Transverse colon (tissue), 4 donors: Measurements from ENCODE around the gene SEPTIN7. TPM values are rescaled to one million over a fixed set of nuclear protein-coding genes. Genes with fewer than 3 reads are reported as not detected.
A peak's percentile ranks its signal among the peaks of the same experiment; 100 is the strongest.
"Not testable (repeated sequence)": the region's sequence is repeated elsewhere in the genome, so short reads cannot be mapped to it uniquely, and the experiment has no call there.

Source experiments
- DNase-seq: peaks from one replicate; pipeline ENCODE4 v3.0.0-alpha.2; 2019
- H3K27ac ChIP-seq, 4 donors: fragments of 200-600 bp; sonication (generic); 2 replicates each; pipeline ENCODE4 v1.5.1; 2016 to 2018; ENCODE audit warnings: inconsistent platforms in 4 of 4
- H3K27me3 ChIP-seq: fragments of 200-600 bp; sonication (generic); 2 replicates; pipeline ENCODE4 v1.5.1; 2017; ENCODE audit warnings: inconsistent platforms
- H3K36me3 ChIP-seq, 4 donors: fragments of 200-600 bp; sonication (generic); 2 replicates each; pipeline ENCODE4 v1.5.1; 2017 to 2019; ENCODE audit warnings: inconsistent platforms in 4 of 4
- H3K4me1 ChIP-seq, 4 donors: fragments of 200-600 bp; sonication (generic); 2 replicates each; pipeline ENCODE4 v1.5.1; 2017 to 2020; ENCODE audit warnings: inconsistent platforms in 4 of 4
- H3K4me3 ChIP-seq, 4 donors: fragments of 200-600 bp; sonication (generic); 1 replicate in 1 of 4; 2 replicates in 3 of 4; pipeline versions ENCODE4 v1.5.1 to v1.6.1; 2017 to 2019; ENCODE audit warnings: inconsistent platforms in 4 of 4
- H3K9me3 ChIP-seq, 2 donors: fragments of 200-600 bp; sonication (generic); 2 replicates each; pipeline ENCODE4 v1.5.1; 2017 to 2019; ENCODE audit warnings: inconsistent platforms in 2 of 2
- EP300 ChIP-seq: sonication (generic); formaldehyde crosslinking; IDR thresholded peaks from one replicate; pipeline ENCODE4 v1.6.1; 2017; ENCODE audit warnings: antibody characterized with exemption, low read depth
- POLR2A ChIP-seq: fragments of 450-650 bp; IDR thresholded peaks from one replicate; pipeline ENCODE4 v1.6.1; 2016; ENCODE audit warnings: antibody characterized with exemption, mild to moderate bottlenecking, moderate library complexity
- POLR2AphosphoS5 ChIP-seq, 3 donors: sonication (generic); formaldehyde crosslinking; IDR thresholded peaks; one replicate each; pipeline ENCODE4 v1.6.1; 2016; ENCODE audit warnings: antibody characterized with exemption in 3 of 3
- WGBS, 2 donors: methylation state at CpG; one replicate each; pipeline ENCODE4 v1.1.5; 2018; ENCODE audit warnings: low coverage in 1 of 2; 5-methylcytosine and 5-hydroxymethylcytosine counted together
- in situ Hi-C, 4 donors: fragments of 200-750 bp; cut with MboI; loops; one replicate each; pipeline versions ENCODE4 v1.15.0 to v1.15.1; 2017; ENCODE audit warnings: low sequenced_read_pairs in 3 of 4, low pct_ligation_motif_present in 1 of 4, low pct_unique_long_range_greater_than_20kb in 1 of 4
- intact Hi-C: fragments of 100-400 bp; cut with DNase I; formaldehyde crosslinking; loops from one replicate; pipeline ENCODE4 v1.15.1; 2023; ENCODE audit warnings: low total_unique reads
- total RNA-seq, 4 donors: library from RNA; depleted of rRNA; stranded (reverse); fragments of >200 nt; gene quantifications; one replicate each; pipeline ENCODE4 v1.1.0, GENCODE V29; 2016
- TF ChIP-seq, protein P1 (sequence below), 5 experiments: fragments of 200-600 bp in 3 of 5; fragments of 450-650 bp in 2 of 5; sonication (generic) in 3 of 5; IDR thresholded peaks; 1 replicate in 2 of 5; 2 replicates in 3 of 5; pipeline ENCODE4 v1.5.1; 2016 to 2017; ENCODE audit warnings: antibody characterized with exemption in 5 of 5, inconsistent platforms in 3 of 5, mild to moderate bottlenecking in 2 of 5, moderate library complexity in 1 of 5

The SEPTIN7 gene
- total RNA-seq, 4 donors from 2014 or later: 73.2 to 131 (median 101) TPM

DNA sequence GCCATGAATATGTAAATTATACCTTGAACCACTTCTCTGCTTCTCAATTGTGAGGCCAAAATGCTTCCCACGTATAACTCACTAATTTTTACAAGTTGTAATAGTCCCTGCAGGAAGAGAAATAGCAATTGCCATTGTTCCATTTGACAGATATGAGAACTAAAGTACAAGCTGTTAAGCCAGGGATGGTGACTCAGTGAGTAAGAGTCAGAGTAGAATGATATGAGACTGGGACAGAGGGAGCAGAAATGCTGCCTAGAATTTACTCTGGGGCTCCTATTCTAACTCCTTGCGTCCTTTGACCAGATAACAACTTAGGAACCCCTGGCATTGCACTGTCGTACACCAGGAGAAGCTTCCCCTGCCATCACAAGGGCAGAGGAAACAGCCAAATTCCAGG is 45.1 kb upstream of the SEPTIN7 start:
- TF ChIP-seq POLR2AphosphoS5 (IDR thresholded peaks at IDR 0.05) (no peak), POLR2A (no peak), EP300 (no peak)
- TF ChIP-seq, protein P1, sequence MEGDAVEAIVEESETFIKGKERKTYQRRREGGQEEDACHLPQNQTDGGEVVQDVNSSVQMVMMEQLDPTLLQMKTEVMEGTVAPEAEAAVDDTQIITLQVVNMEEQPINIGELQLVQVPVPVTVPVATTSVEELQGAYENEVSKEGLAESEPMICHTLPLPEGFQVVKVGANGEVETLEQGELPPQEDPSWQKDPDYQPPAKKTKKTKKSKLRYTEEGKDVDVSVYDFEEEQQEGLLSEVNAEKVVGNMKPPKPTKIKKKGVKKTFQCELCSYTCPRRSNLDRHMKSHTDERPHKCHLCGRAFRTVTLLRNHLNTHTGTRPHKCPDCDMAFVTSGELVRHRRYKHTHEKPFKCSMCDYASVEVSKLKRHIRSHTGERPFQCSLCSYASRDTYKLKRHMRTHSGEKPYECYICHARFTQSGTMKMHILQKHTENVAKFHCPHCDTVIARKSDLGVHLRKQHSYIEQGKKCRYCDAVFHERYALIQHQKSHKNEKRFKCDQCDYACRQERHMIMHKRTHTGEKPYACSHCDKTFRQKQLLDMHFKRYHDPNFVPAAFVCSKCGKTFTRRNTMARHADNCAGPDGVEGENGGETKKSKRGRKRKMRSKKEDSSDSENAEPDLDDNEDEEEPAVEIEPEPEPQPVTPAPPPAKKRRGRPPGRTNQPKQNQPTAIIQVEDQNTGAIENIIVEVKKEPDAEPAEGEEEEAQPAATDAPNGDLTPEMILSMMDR (IDR thresholded peaks at IDR 0.05): no peak
- DNase-seq: no peak
- H3K9me3 ChIP-seq: no peaks in the 10 kb centered on the region
- intact Hi-C loops (no loop called here), in situ Hi-C loops (no loop called here)
- H3K4me3 ChIP-seq: no peak overlapping the region
- H3K27me3 ChIP-seq: no peaks in the 10 kb centered on the region
- H3K36me3 ChIP-seq: no peaks in the 10 kb centered on the region
- H3K4me1 ChIP-seq: peaks cover 0 to 12% (median 5%) of the 10 kb centered on the region in 4 donors
- WGBS, 2 donors: 86 to 100% methylated on average over 1 to 3 of the region's 3 CpGs
- peak overlapping the region in 1 of 4 donors; percentile 80 for H3K27ac ChIP-seq

DNA sequence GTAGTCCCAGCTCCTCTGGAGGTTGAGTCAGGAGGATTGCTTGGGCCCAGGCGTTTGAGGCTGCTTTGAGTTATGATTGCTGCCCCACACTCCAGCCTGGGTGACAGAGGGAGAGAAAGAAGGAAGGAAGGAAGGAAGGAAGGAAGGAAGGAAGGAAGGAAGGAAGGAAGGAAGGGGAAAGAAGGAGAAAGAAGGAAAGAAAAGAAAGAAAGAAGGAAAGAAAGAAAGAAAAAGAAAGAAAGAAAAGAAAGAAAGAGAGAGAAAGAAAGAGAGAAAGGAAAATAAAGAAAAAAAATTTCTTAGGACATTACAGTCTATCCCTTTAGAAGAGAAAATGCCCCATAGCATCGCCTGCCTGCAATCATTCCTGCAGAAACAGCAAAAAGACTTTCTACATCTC is 44.4 kb upstream of the SEPTIN7 start:
- intact Hi-C loops, H3K27me3 ChIP-seq, in situ Hi-C loops, H3K27ac ChIP-seq, DNase-seq, H3K4me3 ChIP-seq, H3K36me3 ChIP-seq, H3K9me3 ChIP-seq: not testable (repeated sequence)
- H3K4me1 ChIP-seq: peaks cover 0 to 12% (median 5%) of the 10 kb centered on the region in 4 donors
- 92 to 100% methylated on average over 1 to 2 of the region's 2 CpGs for WGBS, 2 donors

DNA sequence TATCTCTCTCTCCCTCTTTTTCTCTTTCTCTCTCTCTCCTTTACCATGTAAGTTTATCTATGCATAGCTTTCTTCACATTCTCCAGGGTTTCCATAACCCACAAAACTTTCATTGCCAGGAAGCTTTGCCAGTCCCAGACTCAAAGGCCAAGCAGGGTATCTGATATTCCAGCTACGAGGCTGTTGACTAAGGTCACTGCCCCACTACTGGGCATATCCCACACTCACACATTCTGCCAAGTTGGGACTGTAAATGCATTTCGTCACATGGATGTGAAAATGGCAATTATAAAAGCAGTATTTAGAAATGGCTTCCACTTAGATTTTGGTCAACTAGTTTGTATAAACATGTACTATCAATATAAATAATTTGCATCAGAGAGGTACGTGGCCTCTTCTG is 43.3 kb upstream of the SEPTIN7 start:
- WGBS, 2 donors: 86 to 100% methylated on average over 2 to 3 of the region's 3 CpGs

DNA sequence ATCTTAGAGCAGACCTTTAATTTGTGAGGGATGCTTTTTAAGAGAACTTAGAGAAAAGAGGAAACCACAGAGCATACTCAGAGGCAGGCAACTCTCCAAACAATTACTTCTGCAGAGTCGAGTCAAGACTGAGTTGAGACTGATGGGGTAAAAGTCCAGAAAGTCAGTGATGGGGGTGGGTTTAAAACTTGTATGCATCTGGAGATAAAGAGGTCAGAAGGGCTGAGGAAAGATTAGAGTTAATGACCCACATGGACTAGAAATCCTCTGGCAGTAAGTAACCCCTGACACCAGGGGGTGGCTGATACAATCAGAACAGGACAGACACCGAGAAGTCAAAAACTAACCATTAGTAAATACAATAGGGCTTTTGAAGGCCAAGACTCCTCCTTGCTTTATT is 42.4 kb upstream of the SEPTIN7 start:
- 44 to 51% methylated on average over 2 of the region's 2 CpGs for WGBS, 2 donors
- no peaks in the 10 kb centered on the region for H3K36me3 ChIP-seq
- no peak for DNase-seq
- peaks cover 0 to 12% (median 6%) of the 10 kb centered on the region in 4 donors for H3K4me1 ChIP-seq
- H3K27ac ChIP-seq: no peak overlapping the region
- H3K27me3 ChIP-seq: no peaks in the 10 kb centered on the region
- in situ Hi-C loops: no loop called here
- TF ChIP-seq POLR2A: no peak
- TF ChIP-seq POLR2AphosphoS5 (IDR thresholded peaks at IDR 0.05): no peak
- TF ChIP-seq EP300: no peak
- TF ChIP-seq, protein P1 (IDR thresholded peaks at IDR 0.05): no peak
- no peak overlapping the region for H3K4me3 ChIP-seq
- no peaks in the 10 kb centered on the region for H3K9me3 ChIP-seq
- intact Hi-C loops: no loop called here

More for the DNA sequence above, 43.3 kb upstream of the SEPTIN7 start:
- Histone ChIP-seq H3K4me1 (peaks cover 0 to 12% (median 6%) of the 10 kb centered on the region in 4 donors), H3K27ac (no peak overlapping the region), H3K4me3 (no peak overlapping the region), H3K27me3 (no peaks in the 10 kb centered on the region), H3K9me3 (no peaks in the 10 kb centered on the region), H3K36me3 (no peaks in the 10 kb centered on the region)
- in situ Hi-C loops (no loop called here), intact Hi-C loops (no loop called here)
- TF ChIP-seq POLR2A (no peak), POLR2AphosphoS5 (IDR thresholded peaks at IDR 0.05) (no peak), EP300 (no peak)
- TF ChIP-seq, protein P1 (IDR thresholded peaks at IDR 0.05): no peak
- no peak for DNase-seq

DNA sequence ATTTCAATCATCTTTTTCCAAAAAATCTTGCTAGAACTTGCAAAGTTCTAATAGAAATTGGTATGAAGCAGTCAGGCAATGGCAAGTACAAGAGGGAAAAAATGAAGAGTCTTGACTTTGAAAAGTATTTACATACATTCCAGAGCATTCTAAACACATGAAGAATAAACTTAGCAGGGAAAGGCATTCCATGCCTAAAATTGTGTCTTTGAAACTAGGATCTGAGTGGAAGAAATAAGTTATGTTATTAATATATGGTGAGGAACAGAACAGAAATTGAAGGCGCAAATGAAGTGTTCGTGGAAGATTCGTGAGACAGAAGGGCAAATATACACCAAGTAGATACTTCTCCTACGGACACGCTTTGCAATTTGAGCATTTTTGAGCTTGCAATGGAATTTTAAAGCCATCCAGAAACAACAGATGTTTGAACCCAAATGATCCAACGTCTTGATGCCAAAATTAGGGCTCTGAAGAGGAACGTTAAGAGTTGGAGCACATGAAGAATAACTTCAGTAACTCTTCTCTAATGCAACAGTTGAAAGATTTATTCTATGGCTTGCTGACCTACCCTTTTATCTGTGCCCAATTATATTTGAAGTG is 40.6 kb upstream of the SEPTIN7 start:
- WGBS, 2 donors: 73 to 82% methylated on average over 5 to 7 of the region's 7 CpGs
- Histone ChIP-seq H3K27me3 (no peaks in the 10 kb centered on the region), H3K4me1 (peaks cover 0 to 3% (median 1%) of the 10 kb centered on the region in 4 donors), H3K4me3 (no peak overlapping the region), H3K27ac (no peak overlapping the region), H3K9me3 (no peaks in the 10 kb centered on the region), H3K36me3 (no peaks in the 10 kb centered on the region)
- in situ Hi-C loops (no loop called here), intact Hi-C loops (no loop called here)
- TF ChIP-seq POLR2AphosphoS5 (IDR thresholded peaks at IDR 0.05): no peak
- no peak for TF ChIP-seq POLR2A
- no peak for TF ChIP-seq EP300
- TF ChIP-seq, protein P1 (IDR thresholded peaks at IDR 0.05): no peak
- DNase-seq: no peak
